ENCODE results near the gene PRH2.

The PRH2 gene

GRCh38 chr12:10928746-10929286 lies at the start of gene PRH2:
Gene PRH2 (plus strand): TSS chr12:10929236. CDS start chr12:10929274, 38 bp downstream.
- DNase-seq, result no peak

GRCh38 chr12:10884086-10884725 lies 44.8 kb upstream of the PRH2 start, which contains the start of gene PRH1:
Gene PRH1 (minus strand): TSS chr12:10884255. CDS start chr12:10884217, 38 bp downstream.
- DNase-seq, result no peak

GRCh38 chr12:10889226-10889625 lies 39.8 kb upstream of the PRH2 start:
- no peak for DNase-seq

GRCh38 chr12:10891937-10892336 lies 37.1 kb upstream of the PRH2 start:
- no peak for DNase-seq

- DNase-seq, result no peak
Observed at GRCh38 chr12:10896854-10897253, 32.2 kb upstream of the PRH2 start.

- no peak for DNase-seq
Observed at GRCh38 chr12:10900530-10900929, 28.5 kb upstream of the PRH2 start.

GRCh38 chr12:10900972-10901371 lies 28.1 kb upstream of the PRH2 start:
- DNase-seq, result no peak

GRCh38 chr12:10901427-10901826 lies 27.6 kb upstream of the PRH2 start:
- no peak for DNase-seq

- no peak for DNase-seq
Observed at GRCh38 chr12:10904686-10905085, 24.4 kb upstream of the PRH2 start.

- no peak for DNase-seq
Observed at GRCh38 chr12:10909462-10909861, 19.6 kb upstream of the PRH2 start, which contains the start of gene TAS2R13. Gene TAS2R13 (minus strand): TSS chr12:10909562. CDS start chr12:10909298, 264 bp downstream.

GRCh38 chr12:10910380-10910779 lies 18.7 kb upstream of the PRH2 start:
- DNase-seq, result no peak

- no peak for DNase-seq
Observed at GRCh38 chr12:10919809-10920208, 9.2 kb upstream of the PRH2 start.

GRCh38 chr12:10926269-10926668 lies 2.8 kb upstream of the PRH2 start:
- DNase-seq, result no peak

- no peak for DNase-seq
Observed at GRCh38 chr12:10936506-10936905, 7.5 kb downstream of the PRH2 start.

GRCh38 chr12:10939163-10939562 lies 10.1 kb downstream of the PRH2 start, which contains the start of gene TAS2R14:
Gene TAS2R14 (minus strand): TSS chr12:10939263. CDS start chr12:10939207, 56 bp downstream.
- DNase-seq, result no peak

- DNase-seq, result no peak
Observed at GRCh38 chr12:10940389-10940788, 11.4 kb downstream of the PRH2 start.

GRCh38 chr12:10941369-10941768 lies 12.3 kb downstream of the PRH2 start:
- DNase-seq, result no peak

- DNase-seq, result no peak
Observed at GRCh38 chr12:10941916-10942607, 13.0 kb downstream of the PRH2 start.

GRCh38 chr12:10943167-10943566 lies 14.1 kb downstream of the PRH2 start:
- no peak for DNase-seq

GRCh38 chr12:10952645-10953044 lies 23.6 kb downstream of the PRH2 start:
- no peak for DNase-seq

GRCh38 chr12:10956085-10956484 lies 27.0 kb downstream of the PRH2 start:
- DNase-seq, result no peak

- DNase-seq, result no peak
Observed at GRCh38 chr12:10957741-10958140, 28.7 kb downstream of the PRH2 start.

GRCh38 chr12:10959804-10960203 lies 30.8 kb downstream of the PRH2 start:
- DNase-seq, result peak; percentile 5

GRCh38 chr12:10960211-10960610 lies 31.2 kb downstream of the PRH2 start:
- DNase-seq, result peak; percentile 7

All from CD4-positive, alpha-beta T cell treated with Interleukin-4 for 4 hours (primary cell).